ENCODE data around the gene RBBP5.

DNA sequence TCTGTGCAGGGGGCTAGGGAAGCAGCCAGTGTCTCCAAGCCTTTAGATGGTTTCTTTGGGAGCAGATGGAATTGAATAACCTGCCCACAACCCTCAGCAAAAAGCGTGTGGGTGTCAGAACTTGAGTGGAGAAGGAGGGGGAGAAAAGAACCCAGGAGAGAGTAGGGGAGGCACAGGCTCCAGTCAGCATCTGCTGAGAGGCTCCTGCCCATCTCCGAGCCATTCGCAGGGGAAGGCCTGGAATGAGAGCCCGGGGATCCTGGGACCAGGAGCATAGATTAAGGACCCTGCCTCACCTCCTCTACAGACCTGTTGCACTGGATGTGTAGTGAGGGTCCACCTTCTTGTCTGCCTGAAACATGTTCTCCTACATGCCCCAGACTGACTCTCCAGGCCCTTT is 53.8 kb downstream of the RBBP5 start:
- TF ChIP-seq, protein P1, sequence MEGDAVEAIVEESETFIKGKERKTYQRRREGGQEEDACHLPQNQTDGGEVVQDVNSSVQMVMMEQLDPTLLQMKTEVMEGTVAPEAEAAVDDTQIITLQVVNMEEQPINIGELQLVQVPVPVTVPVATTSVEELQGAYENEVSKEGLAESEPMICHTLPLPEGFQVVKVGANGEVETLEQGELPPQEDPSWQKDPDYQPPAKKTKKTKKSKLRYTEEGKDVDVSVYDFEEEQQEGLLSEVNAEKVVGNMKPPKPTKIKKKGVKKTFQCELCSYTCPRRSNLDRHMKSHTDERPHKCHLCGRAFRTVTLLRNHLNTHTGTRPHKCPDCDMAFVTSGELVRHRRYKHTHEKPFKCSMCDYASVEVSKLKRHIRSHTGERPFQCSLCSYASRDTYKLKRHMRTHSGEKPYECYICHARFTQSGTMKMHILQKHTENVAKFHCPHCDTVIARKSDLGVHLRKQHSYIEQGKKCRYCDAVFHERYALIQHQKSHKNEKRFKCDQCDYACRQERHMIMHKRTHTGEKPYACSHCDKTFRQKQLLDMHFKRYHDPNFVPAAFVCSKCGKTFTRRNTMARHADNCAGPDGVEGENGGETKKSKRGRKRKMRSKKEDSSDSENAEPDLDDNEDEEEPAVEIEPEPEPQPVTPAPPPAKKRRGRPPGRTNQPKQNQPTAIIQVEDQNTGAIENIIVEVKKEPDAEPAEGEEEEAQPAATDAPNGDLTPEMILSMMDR (IDR thresholded peaks at IDR 0.05 in 4 of 5, conservative IDR thresholded peaks at IDR 0.05 in 1 of 5) = no peak
- no peak for TF ChIP-seq POLR2A (IDR thresholded peaks at IDR 0.05)

Measured in gastrocnemius medialis (tissue), 4 donors.